GM04503 (cell line): ENCODE results near the gene PAK1.
"Not testable (repeated sequence)": the region's sequence is repeated elsewhere in the genome, so short reads cannot be mapped to it uniquely, and the experiment has no call there.

Experiments used
- DNase-seq: peaks from one replicate; pipeline ENCODE4 v3.0.0-alpha.2; 2012; ENCODE audit warnings: low read depth

The PAK1 gene

GRCh38 chr11:77303328-77303727, 170.6 kb downstream of the PAK1 start:
- DNase-seq, result no peak

GRCh38 chr11:77302752-77303151, 171.1 kb downstream of the PAK1 start:
- no peak for DNase-seq

GRCh38 chr11:77301510-77301909, 172.4 kb downstream of the PAK1 start, which contains the start of gene GDPD4:
TSS of gene GDPD4 (minus strand) at chr11:77301686. CDS start at chr11:77285137, 16,549 bp downstream.
- DNase-seq, result no peak

GRCh38 chr11:77300695-77301094, 173.2 kb downstream of the PAK1 start:
- DNase-seq, result no peak

GRCh38 chr11:77300028-77300427, 173.9 kb downstream of the PAK1 start:
- DNase-seq, result not testable (repeated sequence)

- DNase-seq, result no peak
These were observed 174.3 kb downstream of the PAK1 start for GRCh38 chr11:77299528-77299993.

GRCh38 chr11:77294040-77294439, 179.9 kb downstream of the PAK1 start:
- no peak for DNase-seq

GRCh38 chr11:77289737-77290136, 184.2 kb downstream of the PAK1 start:
- no peak for DNase-seq

GRCh38 chr11:77287615-77288273, 186.2 kb downstream of the PAK1 start:
- peak; percentile 67 for DNase-seq

- no peak for DNase-seq
These were observed 186.8 kb downstream of the PAK1 start for GRCh38 chr11:77287136-77287535.

GRCh38 chr11:77284476-77285468, 189.1 kb downstream of the PAK1 start:
- DNase-seq, result no peak

- DNase-seq, result no peak
These were observed 190.8 kb downstream of the PAK1 start for GRCh38 chr11:77283101-77283500.

- DNase-seq, result no peak
These were observed 195.0 kb downstream of the PAK1 start for GRCh38 chr11:77278595-77279506.

GRCh38 chr11:77276271-77276670, 197.6 kb downstream of the PAK1 start:
- DNase-seq, result no peak
